SIG-M5 treated with dmso at 0.1 percent for 504 hours (cell line): ENCODE measurements around the gene MRPS16.

Experiments used
- DNase-seq: peaks from one replicate; lab custom pipeline; 2025; ENCODE audit not compliant: unreplicated experiment; lab: John Stamatoyannopoulos, UW

MRPS16 gene

DNA sequence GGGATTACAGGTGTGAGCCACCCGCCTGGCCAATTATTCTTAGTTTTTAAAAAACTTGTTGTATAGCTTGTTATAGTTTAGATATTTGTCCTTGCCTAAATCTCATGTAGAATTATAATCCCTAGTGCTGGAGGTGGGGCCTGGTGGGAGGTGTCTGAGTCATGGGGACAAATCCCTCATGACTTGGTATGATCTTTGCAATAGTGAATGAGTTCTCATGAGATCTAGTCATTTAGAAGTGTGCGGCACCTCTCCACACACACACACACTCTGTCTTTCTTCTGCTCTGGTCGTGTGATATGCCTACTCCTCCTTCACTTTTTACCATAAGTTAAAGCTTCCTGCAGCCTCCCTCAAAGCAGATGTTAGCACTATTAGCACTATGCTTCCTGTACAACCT, 47.4 kb downstream of the MRPS16 start:
- DNase-seq, result no peak
